Hepatocyte (in vitro differentiated cells): Measurements from ENCODE around the gene CCDC198. TPM values are rescaled to one million over a fixed set of nuclear protein-coding genes. Genes with fewer than 3 reads are reported as not detected.
A peak's percentile ranks its signal among the peaks of the same experiment; 100 is the strongest.

Source experiments
- DNase-seq: peaks from one replicate; pipeline ENCODE4 v3.0.0-alpha.2; 2016; ENCODE audit warnings: low spot score
- H2AFZ ChIP-seq: fragments of 200-600 bp; sonication (generic); 2 replicates; pipeline ENCODE4 v1.6.0; 2016; ENCODE audit warnings: antibody characterized with exemption, mild to moderate bottlenecking
- H3K27ac ChIP-seq: fragments of 200-600 bp; sonication (generic); 2 replicates; pipeline ENCODE4 v1.5.1; 2016; ENCODE audit warnings: mild to moderate bottlenecking
- H3K27me3 ChIP-seq: fragments of 200-600 bp; sonication (generic); 2 replicates; pipeline ENCODE4 v1.6.1; 2016
- H3K36me3 ChIP-seq: fragments of 200-600 bp; sonication (generic); replicated peaks from 2 replicates; pipeline ENCODE4 v1.5.1; 2016; ENCODE audit warnings: low read depth; ENCODE audit not compliant: insufficient read depth
- H3K4me1 ChIP-seq: fragments of 200-600 bp; sonication (generic); 2 replicates; pipeline ENCODE4 v1.5.1; 2016; ENCODE audit warnings: mild to moderate bottlenecking, moderate library complexity; ENCODE audit not compliant: insufficient read depth
- H3K4me2 ChIP-seq: fragments of 200-600 bp; sonication (generic); 2 replicates; pipeline ENCODE4 v1.6.0; 2016
- H3K4me3 ChIP-seq: fragments of 200-600 bp; sonication (generic); 2 replicates; pipeline ENCODE4 v1.5.1; 2016; ENCODE audit warnings: mild to moderate bottlenecking
- H3K79me2 ChIP-seq: fragments of 200-600 bp; sonication (generic); 2 replicates; pipeline ENCODE4 v1.6.0; 2017; ENCODE audit warnings: mild to moderate bottlenecking
- H3K9me2 ChIP-seq: fragments of 200-600 bp; sonication (generic); replicated peaks from 2 replicates; pipeline ENCODE4 v1.6.0; 2017; ENCODE audit warnings: mild to moderate bottlenecking; ENCODE audit not compliant: insufficient read depth
- H3K9me3 ChIP-seq: fragments of 200-600 bp; sonication (generic); 2 replicates; pipeline ENCODE4 v1.5.1; 2016; ENCODE audit warnings: low read depth, mild to moderate bottlenecking
- H4K20me1 ChIP-seq: fragments of 200-600 bp; sonication (generic); 2 replicates; pipeline ENCODE4 v1.6.0; 2016; ENCODE audit warnings: mild to moderate bottlenecking; ENCODE audit not compliant: insufficient read depth, poor library complexity, severe bottlenecking
- CTCF ChIP-seq: fragments of 200-600 bp; sonication (generic); IDR thresholded peaks from 2 replicates; pipeline ENCODE4 v1.5.1; 2016; ENCODE audit warnings: antibody characterized with exemption, mild to moderate bottlenecking; ENCODE audit not compliant: poor library complexity
- EZH2 ChIP-seq: fragments of 200-600 bp; sonication (generic); IDR thresholded peaks from 2 replicates; pipeline ENCODE4 v1.6.1; 2016; ENCODE audit warnings: antibody characterized with exemption, mild to moderate bottlenecking, borderline replicate concordance
- EZH2phosphoT487 ChIP-seq: fragments of 200-600 bp; sonication (generic); IDR thresholded peaks from one replicate; pipeline ENCODE4 v1.6.1; 2018; ENCODE audit warnings: antibody characterized with exemption, mild to moderate bottlenecking, low read depth, moderate library complexity; ENCODE audit not compliant: unreplicated experiment, severe bottlenecking
- WGBS: methylation state at CpG from one replicate; pipeline ENCODE4 v1.1.6; 2016; ENCODE audit warnings: low lambda C conversion rate; ENCODE audit errors: missing lambda C conversion rate; 5-methylcytosine and 5-hydroxymethylcytosine counted together
- polyA plus RNA-seq: library from polyadenylated mRNA; unstranded; fragments of >200 nt; fragmentation: Nextera tagmentation; extraction: Ambion mirVana; gene quantifications from 2 replicates; pipeline ENCODE4 v1.2.1, GENCODE V29; 2016
- total RNA-seq: library from RNA; depleted of rRNA; stranded (reverse); fragments of >200 nt; gene quantifications from 2 replicates; pipeline ENCODE4 v1.2.3, GENCODE V29; 2014

CCDC198 gene
- total and polyA plus RNA-seq, 2 experiments from 2014 or later: 8.5 to 34.5 TPM

DNA sequence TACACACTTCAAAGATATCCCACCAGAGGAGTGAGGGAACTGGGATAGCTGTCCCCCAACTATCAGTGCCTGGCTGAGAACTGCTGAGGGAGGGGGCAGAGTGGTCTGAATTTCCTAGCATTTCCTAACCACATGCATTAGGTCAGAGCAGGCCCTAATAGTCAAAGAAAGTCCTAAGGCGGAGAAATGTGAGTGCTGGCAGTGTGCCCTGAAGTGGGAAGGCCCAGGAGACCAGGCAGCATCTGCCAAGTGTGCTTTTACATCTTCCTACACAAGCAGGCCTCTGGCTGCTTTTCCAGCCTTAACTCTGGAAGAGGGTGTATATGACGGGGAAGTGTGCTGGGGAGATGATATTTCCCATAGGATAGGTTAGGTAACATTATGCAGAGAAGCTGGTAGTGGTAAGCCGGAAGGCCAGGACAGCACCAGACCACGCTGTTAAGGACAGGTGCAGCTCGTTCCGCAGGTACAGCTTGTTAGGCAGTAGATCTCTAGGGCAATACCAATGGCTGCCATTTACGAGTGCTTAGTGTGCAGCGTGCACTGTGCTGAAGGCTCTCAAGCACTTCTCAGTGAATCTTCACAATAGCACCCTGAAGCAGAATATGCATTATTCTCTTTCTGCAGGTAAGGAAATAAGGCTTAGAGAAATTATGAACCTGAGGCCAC is 9.1 kb upstream of the CCDC198 start:
- H3K4me2 ChIP-seq: no peak overlapping the region
- no peak overlapping the region for H3K27ac ChIP-seq
- H3K36me3 ChIP-seq: no peaks in the 10 kb centered on the region
- H2AFZ ChIP-seq: no peak overlapping the region
- H3K4me3 ChIP-seq: no peak overlapping the region
- no peak for TF ChIP-seq EZH2phosphoT487
- no peak for TF ChIP-seq EZH2
- TF ChIP-seq CTCF: no peak
- peak; percentile 64 for DNase-seq
- no peaks in the 10 kb centered on the region for H3K27me3 ChIP-seq
- H4K20me1 ChIP-seq: no peaks in the 10 kb centered on the region
- no peaks in the 10 kb centered on the region for H3K9me3 ChIP-seq
- no peaks in the 10 kb centered on the region for H3K4me1 ChIP-seq
- no peaks in the 10 kb centered on the region for H3K9me2 ChIP-seq
- WGBS: 75% methylated on average over 8 of the region's 8 CpGs
- no peaks in the 10 kb centered on the region for H3K79me2 ChIP-seq

DNA sequence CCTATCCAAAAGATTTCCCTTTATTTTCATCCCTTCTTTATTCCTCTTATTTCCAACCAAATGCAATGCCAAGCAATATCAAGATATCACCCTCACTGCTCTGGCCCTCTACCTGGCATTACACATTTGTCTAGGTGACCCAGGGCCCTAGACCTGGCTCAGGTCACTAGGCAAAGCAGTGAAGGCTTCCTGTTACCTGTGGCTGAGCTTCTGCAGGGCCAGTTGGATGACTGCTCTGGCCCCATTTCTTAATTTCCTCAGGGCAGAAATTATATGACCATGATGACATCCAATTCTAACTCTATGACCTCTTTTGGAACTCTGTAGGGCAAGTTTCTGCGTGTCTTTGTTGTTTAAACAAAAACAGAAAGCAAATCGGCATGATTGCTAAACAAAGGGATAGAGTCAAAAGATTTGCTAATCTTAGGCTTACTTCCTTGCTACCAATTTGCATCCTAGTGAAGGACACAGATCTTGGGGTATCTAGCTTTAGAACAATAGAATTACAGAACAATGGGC is 7.4 kb upstream of the CCDC198 start:
- no peak overlapping the region for H2AFZ ChIP-seq
- no peaks in the 10 kb centered on the region for H3K9me2 ChIP-seq
- DNase-seq: no peak
- no peak overlapping the region for H3K27ac ChIP-seq
- 36% methylated on average over 2 of the region's 2 CpGs for WGBS
- no peak for TF ChIP-seq EZH2phosphoT487
- no peak for TF ChIP-seq CTCF
- no peak for TF ChIP-seq EZH2
- H4K20me1 ChIP-seq: no peaks in the 10 kb centered on the region
- no peaks in the 10 kb centered on the region for H3K9me3 ChIP-seq
- H3K4me2 ChIP-seq: no peak overlapping the region
- no peaks in the 10 kb centered on the region for H3K36me3 ChIP-seq
- no peaks in the 10 kb centered on the region for H3K79me2 ChIP-seq
- H3K4me3 ChIP-seq: no peak overlapping the region
- peaks cover 11% of the 10 kb centered on the region for H3K4me1 ChIP-seq
- H3K27me3 ChIP-seq: no peaks in the 10 kb centered on the region

GRCh38 chr14:57498659-57499058 is 5.0 kb upstream of the CCDC198 start:
- Histone ChIP-seq H3K4me1 (peaks cover 14% of the 10 kb centered on the region), H3K27me3 (no peaks in the 10 kb centered on the region), H3K36me3 (no peaks in the 10 kb centered on the region), H3K79me2 (no peaks in the 10 kb centered on the region), H3K27ac (no peak overlapping the region), H3K4me2 (no peak overlapping the region), H2AFZ (no peak overlapping the region), H3K9me3 (no peaks in the 10 kb centered on the region), H3K9me2 (no peaks in the 10 kb centered on the region), H4K20me1 (no peaks in the 10 kb centered on the region), H3K4me3 (no peak overlapping the region)
- TF ChIP-seq EZH2: no peak
- TF ChIP-seq CTCF: no peak
- TF ChIP-seq EZH2phosphoT487: no peak
- DNase-seq: no peak
